ENCODE results near the gene MAD1L1.

The MAD1L1 gene

GRCh38 chr7:2217206-2217605, 15.5 kb downstream of the MAD1L1 start:
- no peak for DNase-seq

- DNase-seq: no peak
Measured at GRCh38 chr7:2215851-2216250, 16.9 kb downstream of the MAD1L1 start.

GRCh38 chr7:2214636-2215035, 18.1 kb downstream of the MAD1L1 start:
- DNase-seq: no peak

GRCh38 chr7:2213551-2214215, 19.1 kb downstream of the MAD1L1 start:
- no peak for DNase-seq

- DNase-seq: no peak
Measured at GRCh38 chr7:2212906-2213305, 19.8 kb downstream of the MAD1L1 start.

- no peak for DNase-seq
Measured at GRCh38 chr7:2211926-2212325, 20.8 kb downstream of the MAD1L1 start.

GRCh38 chr7:2211259-2211880, 21.4 kb downstream of the MAD1L1 start:
- DNase-seq: no peak

GRCh38 chr7:2210551-2211258, 22.0 kb downstream of the MAD1L1 start:
- no peak for DNase-seq

GRCh38 chr7:2209961-2210323, 22.8 kb downstream of the MAD1L1 start:
- no peak for DNase-seq

GRCh38 chr7:2209146-2209960, 23.4 kb downstream of the MAD1L1 start:
- peak; percentile 17 for DNase-seq

GRCh38 chr7:2208712-2209111, 24.0 kb downstream of the MAD1L1 start:
- no peak for DNase-seq

GRCh38 chr7:2205036-2205780, 27.5 kb downstream of the MAD1L1 start:
- DNase-seq: no peak

GRCh38 chr7:2204446-2204845, 28.3 kb downstream of the MAD1L1 start:
- no peak for DNase-seq

- DNase-seq: no peak
Measured at GRCh38 chr7:2203766-2204300, 28.9 kb downstream of the MAD1L1 start.

- no peak for DNase-seq
Measured at GRCh38 chr7:2202901-2203765, 29.6 kb downstream of the MAD1L1 start.

- no peak for DNase-seq
Measured at GRCh38 chr7:2202361-2202761, 30.4 kb downstream of the MAD1L1 start.

GRCh38 chr7:2201686-2202360, 30.9 kb downstream of the MAD1L1 start:
- DNase-seq: no peak

- DNase-seq: no peak
Measured at GRCh38 chr7:2201128-2201527, 31.6 kb downstream of the MAD1L1 start.

GRCh38 chr7:2200584-2200980, 32.2 kb downstream of the MAD1L1 start:
- no peak for DNase-seq

- no peak for DNase-seq
Measured at GRCh38 chr7:2199956-2200583, 32.7 kb downstream of the MAD1L1 start.

Measured in NCI-H1105 treated with DMSO at 0.1 percent for 48 hours (cell line).